Measurements from ENCODE around the gene CTXND2. TPM values are rescaled to one million over a fixed set of nuclear protein-coding genes. Genes with fewer than 3 reads are reported as not detected.
A peak's percentile ranks its signal among the peaks of the same experiment; 100 is the strongest.

Gene CTXND2
- total and polyA plus RNA-seq, 9 of the 15 experiments (the other 6 are each of a cell fraction or from before 2014, with no cell fraction given), result not detected

GRCh38 chr1:150893336-150893913, 6.5 kb downstream of the CTXND2 start (continued):
- TF ChIP-seq BCLAF1 (IDR thresholded peaks at IDR 0.05; ENCODE audit: borderline replicate concordance in 1 of 2, control insufficient read depth in 1 of 2, low read depth in 2 of 2, low read length in 1 of 2), result no peak
- TF ChIP-seq ZNF121 (CRISPR knock-in tag; conservative IDR thresholded peaks at IDR 0.05), result peak; percentile 72; the same call in 1 of the 2 replicates

DNA sequence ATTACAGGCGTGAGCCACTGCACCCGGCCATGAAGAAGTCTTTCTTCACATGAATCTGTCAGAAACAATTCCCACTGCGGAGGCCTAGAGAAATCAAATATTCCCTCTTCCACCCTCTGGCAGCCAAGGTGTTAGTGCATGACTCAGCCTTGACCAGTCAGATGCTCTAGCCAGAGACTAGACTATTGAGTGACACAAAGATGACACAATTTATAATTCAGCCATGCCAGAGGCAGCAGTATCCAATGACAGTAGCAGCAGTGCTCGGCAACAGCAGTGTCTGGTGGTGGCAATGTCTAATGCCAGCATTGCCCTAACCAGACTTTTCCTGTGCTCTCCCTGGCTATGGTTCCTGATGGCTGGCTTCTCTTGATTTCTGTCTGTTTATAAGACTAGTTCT, 8.7 kb downstream of the CTXND2 start:
- Histone ChIP-seq H3K4me1 (replicated peaks in 1 of 2; ENCODE audit: control insufficient read depth in 2 of 2, insufficient read depth in 2 of 2, low read length in 2 of 2) (no peaks in the 10 kb centered on the region), H3K36me3 (ENCODE audit: control insufficient read depth, insufficient read depth, low read length) (no peaks in the 10 kb centered on the region), H3K9me1 (ENCODE audit: control insufficient read depth, insufficient read depth, low read length) (no peaks in the 10 kb centered on the region), H3K27me3 (ENCODE audit: control insufficient read depth in 2 of 2, insufficient read depth in 2 of 2, low read length in 2 of 2) (no peaks in the 10 kb centered on the region), H3K27ac (ENCODE audit: extremely low read depth, low read depth, low read length) (no peak overlapping the region), H3K4me3 (no peak overlapping the region), H4K20me1 (replicated peaks; ENCODE audit: control insufficient read depth, insufficient read depth, low read length) (no peaks in the 10 kb centered on the region), H3K9ac (ENCODE audit: insufficient read depth in 1 of 2, low read depth in 2 of 2, low read length in 2 of 2) (no peak overlapping the region; a peak in 1 of 4 replicates), H3K79me2 (ENCODE audit: control insufficient read depth, insufficient read depth, low read length) (no peaks in the 10 kb centered on the region), H3K4me2 (ENCODE audit: insufficient read depth, low read length) (no peak overlapping the region), H3K9me3 (replicated peaks; ENCODE audit: control insufficient read depth, insufficient read depth, low read depth, low read length) (no peaks in the 10 kb centered on the region), H2AFZ (ENCODE audit: low read depth, low read length) (no peak overlapping the region)
- POLR2A ChIA-PET, result no interaction called here
- no TSS peak for BruUV-seq (replicated peaks)
- DNase-seq (ENCODE audit: extremely low read depth in 1 of 4, low spot score in 3 of 4) (no peak), ATAC-seq (no peak), FAIRE-seq (no peak)
- CTCF ChIA-PET (ENCODE audit: low intra/inter-chr PET ratio), result interaction anchor here (0.6 kb wide), 1 partner anchor 31 kb away, joined by 4 read pairs; no protein-coding TSS in a partner anchor
- in situ Hi-C loops (cut with MboI), result no loop called here
- intact Hi-C loops (cut with micrococcal nuclease), result no loop called here
- 17% methylated on average over 4 of the region's 4 CpGs for WGBS (ENCODE audit: insufficient coverage, low coverage, missing lambda C conversion rate)
- TF ChIP-seq, protein P1, sequence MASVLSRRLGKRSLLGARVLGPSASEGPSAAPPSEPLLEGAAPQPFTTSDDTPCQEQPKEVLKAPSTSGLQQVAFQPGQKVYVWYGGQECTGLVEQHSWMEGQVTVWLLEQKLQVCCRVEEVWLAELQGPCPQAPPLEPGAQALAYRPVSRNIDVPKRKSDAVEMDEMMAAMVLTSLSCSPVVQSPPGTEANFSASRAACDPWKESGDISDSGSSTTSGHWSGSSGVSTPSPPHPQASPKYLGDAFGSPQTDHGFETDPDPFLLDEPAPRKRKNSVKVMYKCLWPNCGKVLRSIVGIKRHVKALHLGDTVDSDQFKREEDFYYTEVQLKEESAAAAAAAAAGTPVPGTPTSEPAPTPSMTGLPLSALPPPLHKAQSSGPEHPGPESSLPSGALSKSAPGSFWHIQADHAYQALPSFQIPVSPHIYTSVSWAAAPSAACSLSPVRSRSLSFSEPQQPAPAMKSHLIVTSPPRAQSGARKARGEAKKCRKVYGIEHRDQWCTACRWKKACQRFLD (CRISPR knock-in tag; IDR thresholded peaks at IDR 0.05), result no peak
- TF ChIP-seq, protein P2, sequence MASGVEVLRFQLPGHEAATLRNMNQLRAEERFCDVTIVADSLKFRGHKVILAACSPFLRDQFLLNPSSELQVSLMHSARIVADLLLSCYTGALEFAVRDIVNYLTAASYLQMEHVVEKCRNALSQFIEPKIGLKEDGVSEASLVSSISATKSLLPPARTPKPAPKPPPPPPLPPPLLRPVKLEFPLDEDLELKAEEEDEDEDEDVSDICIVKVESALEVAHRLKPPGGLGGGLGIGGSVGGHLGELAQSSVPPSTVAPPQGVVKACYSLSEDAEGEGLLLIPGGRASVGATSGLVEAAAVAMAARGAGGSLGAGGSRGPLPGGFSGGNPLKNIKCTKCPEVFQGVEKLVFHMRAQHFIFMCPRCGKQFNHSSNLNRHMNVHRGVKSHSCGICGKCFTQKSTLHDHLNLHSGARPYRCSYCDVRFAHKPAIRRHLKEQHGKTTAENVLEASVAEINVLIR (CRISPR knock-in tag; IDR thresholded peaks at IDR 0.05), result no peak
- TF ChIP-seq MEIS2 (IDR thresholded peaks at IDR 0.05; ENCODE audit: partially characterized antibody) (peak; percentile 44), TEAD4 (IDR thresholded peaks at IDR 0.05; ENCODE audit: low read length) (no peak), TEAD4 (CRISPR knock-in tag; IDR thresholded peaks at IDR 0.05; ENCODE audit: borderline replicate concordance) (no peak), PTTG1 (tag; IDR thresholded peaks at IDR 0.05; ENCODE audit: low read depth) (no peak), ATF3 (IDR thresholded peaks at IDR 0.05) (peak; percentile 51), ATF3 (CRISPR knock-in tag; conservative IDR thresholded peaks at IDR 0.05) (no peak), CHD4 (IDR thresholded peaks at IDR 0.05; ENCODE audit: insufficient read depth, insufficient replicate concordance, low read depth, low read length, poor library complexity, severe bottlenecking) (no peak)
- TF ChIP-seq, protein P3, sequence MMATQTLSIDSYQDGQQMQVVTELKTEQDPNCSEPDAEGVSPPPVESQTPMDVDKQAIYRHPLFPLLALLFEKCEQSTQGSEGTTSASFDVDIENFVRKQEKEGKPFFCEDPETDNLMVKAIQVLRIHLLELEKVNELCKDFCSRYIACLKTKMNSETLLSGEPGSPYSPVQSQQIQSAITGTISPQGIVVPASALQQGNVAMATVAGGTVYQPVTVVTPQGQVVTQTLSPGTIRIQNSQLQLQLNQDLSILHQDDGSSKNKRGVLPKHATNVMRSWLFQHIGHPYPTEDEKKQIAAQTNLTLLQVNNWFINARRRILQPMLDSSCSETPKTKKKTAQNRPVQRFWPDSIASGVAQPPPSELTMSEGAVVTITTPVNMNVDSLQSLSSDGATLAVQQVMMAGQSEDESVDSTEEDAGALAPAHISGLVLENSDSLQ (IDR thresholded peaks at IDR 0.05), result peak; percentile 68
